Fibroblast of lung (primary cell): ENCODE measurements around the gene CYTL1. TPM values are rescaled to one million over a fixed set of nuclear protein-coding genes. Genes with fewer than 3 reads are reported as not detected.

Experiments
- DNase-seq, 2 donors: peaks; one replicate each; pipeline versions ENCODE4 v3.0.0 to v3.0.0-alpha.2; 2010; ENCODE audit warnings: low read depth in 2 of 2
- H2AFZ ChIP-seq: 2 replicates; pipeline ENCODE4 v1.5.1; 2012; ENCODE audit warnings: low read length, control low read depth, inconsistent platforms
- H3K27ac ChIP-seq: 2 replicates; pipeline ENCODE4 v1.5.1; 2011; ENCODE audit warnings: low read length, control low read depth; ENCODE audit not compliant: insufficient read depth
- H3K27me3 ChIP-seq: 2 replicates; pipeline ENCODE4 v1.5.1; 2011; ENCODE audit warnings: mild to moderate bottlenecking, low read length; ENCODE audit not compliant: control insufficient read depth, insufficient read depth
- H3K36me3 ChIP-seq: 2 replicates; pipeline ENCODE4 v1.5.1; 2011; ENCODE audit warnings: low read length; ENCODE audit not compliant: control insufficient read depth, insufficient read depth
- H3K4me1 ChIP-seq: 2 replicates; pipeline ENCODE4 v1.5.1; 2011; ENCODE audit warnings: low read length; ENCODE audit not compliant: control insufficient read depth, insufficient read depth; ENCODE audit errors: extremely low read depth
- H3K4me2 ChIP-seq: 2 replicates; pipeline ENCODE4 v1.5.1; 2011; ENCODE audit warnings: low read length, control low read depth; ENCODE audit not compliant: insufficient read depth; ENCODE audit errors: extremely low read depth
- H3K4me3 ChIP-seq, 4 experiments: fragments of 200-600 bp in 1 of 4; sonication (generic) in 1 of 4; replicated peaks in 1 of 4; 2 replicates each; pipeline ENCODE4 v1.5.1; 2011 to 2016; ENCODE audit warnings: low read length in 4 of 4, low read depth in 3 of 4, mild to moderate bottlenecking in 3 of 4, control low read depth in 2 of 4, inconsistent platforms in 1 of 4, mixed read lengths in 1 of 4; ENCODE audit not compliant: insufficient read depth in 1 of 4; ENCODE audit errors: control extremely low read depth in 1 of 4
- H3K79me2 ChIP-seq: 2 replicates; pipeline ENCODE4 v1.5.1; 2012; ENCODE audit warnings: mild to moderate bottlenecking, low read length, inconsistent platforms; ENCODE audit not compliant: control insufficient read depth, insufficient read depth
- H3K9ac ChIP-seq: 2 replicates; pipeline ENCODE4 v1.5.1; 2011; ENCODE audit warnings: mild to moderate bottlenecking, low read length, control low read depth; ENCODE audit not compliant: insufficient read depth
- H3K9me3 ChIP-seq: 2 replicates; pipeline ENCODE4 v1.5.1; 2012; ENCODE audit warnings: low read depth, low read length; ENCODE audit not compliant: control insufficient read depth, insufficient read depth
- H4K20me1 ChIP-seq: 2 replicates; pipeline ENCODE4 v1.5.1; 2011; ENCODE audit warnings: low read length; ENCODE audit not compliant: control insufficient read depth, insufficient read depth; ENCODE audit errors: extremely low read depth
- EZH2 ChIP-seq: IDR thresholded peaks from 2 replicates; pipeline ENCODE4 v1.5.1; 2012; ENCODE audit warnings: low read length, control low read depth, mild to moderate bottlenecking; ENCODE audit errors: missing control alignments
- polyA plus RNA-seq, 2 donors: library from polyadenylated mRNA; depleted of rRNA in 1 of 2; stranded (reverse) in 1 of 2; unstranded in 1 of 2; fragments of >200 nt; gene quantifications; 2 replicates each; pipeline ENCODE4 v1.2.1, GENCODE V29; 2011 to 2012; ENCODE audit warnings: missing spikeins in 1 of 2
- total RNA-seq: library from RNA; depleted of rRNA; stranded (reverse); fragments of >200 nt; gene quantifications from 2 replicates; pipeline ENCODE4 v1.2.1, GENCODE V29; 2014
- TF ChIP-seq, protein P1 (sequence below), 2 donors: IDR thresholded peaks in 1 of 2; conservative IDR thresholded peaks in 1 of 2; 1 replicate in 1 of 2; 2 replicates in 1 of 2; pipeline ENCODE4 v1.5.1; 2011 to 2012; ENCODE audit warnings: low read length in 2 of 2, control low read depth in 1 of 2, inconsistent platforms in 1 of 2, low read depth in 1 of 2, mild to moderate bottlenecking in 1 of 2

Gene CYTL1
- total and polyA plus RNA-seq, 2 donors (not counting 1 experiment from before 2014, with no cell fraction given) = 0.17 to 6.9 TPM

- Histone ChIP-seq H3K36me3 (no peaks in the 10 kb centered on the region), H3K9me3 (no peaks in the 10 kb centered on the region), H3K27me3 (peaks cover 5% of the 10 kb centered on the region), H3K4me3 (no peak overlapping the region), H2AFZ (no peak overlapping the region), H4K20me1 (no peaks in the 10 kb centered on the region), H3K27ac (no peak overlapping the region), H3K79me2 (no peaks in the 10 kb centered on the region), H3K4me2 (no peak overlapping the region), H3K9ac (no peak overlapping the region), H3K4me1 (peaks cover 2% of the 10 kb centered on the region)
- TF ChIP-seq, protein P1, sequence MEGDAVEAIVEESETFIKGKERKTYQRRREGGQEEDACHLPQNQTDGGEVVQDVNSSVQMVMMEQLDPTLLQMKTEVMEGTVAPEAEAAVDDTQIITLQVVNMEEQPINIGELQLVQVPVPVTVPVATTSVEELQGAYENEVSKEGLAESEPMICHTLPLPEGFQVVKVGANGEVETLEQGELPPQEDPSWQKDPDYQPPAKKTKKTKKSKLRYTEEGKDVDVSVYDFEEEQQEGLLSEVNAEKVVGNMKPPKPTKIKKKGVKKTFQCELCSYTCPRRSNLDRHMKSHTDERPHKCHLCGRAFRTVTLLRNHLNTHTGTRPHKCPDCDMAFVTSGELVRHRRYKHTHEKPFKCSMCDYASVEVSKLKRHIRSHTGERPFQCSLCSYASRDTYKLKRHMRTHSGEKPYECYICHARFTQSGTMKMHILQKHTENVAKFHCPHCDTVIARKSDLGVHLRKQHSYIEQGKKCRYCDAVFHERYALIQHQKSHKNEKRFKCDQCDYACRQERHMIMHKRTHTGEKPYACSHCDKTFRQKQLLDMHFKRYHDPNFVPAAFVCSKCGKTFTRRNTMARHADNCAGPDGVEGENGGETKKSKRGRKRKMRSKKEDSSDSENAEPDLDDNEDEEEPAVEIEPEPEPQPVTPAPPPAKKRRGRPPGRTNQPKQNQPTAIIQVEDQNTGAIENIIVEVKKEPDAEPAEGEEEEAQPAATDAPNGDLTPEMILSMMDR (conservative IDR thresholded peaks at IDR 0.05 in 1 of 2, IDR thresholded peaks at IDR 0.05 in 1 of 2; ENCODE audit: low read depth in 1 of 2, low read length in 2 of 2) = no peak
- TF ChIP-seq EZH2 = no peak
- no peak for DNase-seq
Observed at GRCh38 chr4:5020341-5020740, 1.1 kb upstream of the CYTL1 start.

DNA sequence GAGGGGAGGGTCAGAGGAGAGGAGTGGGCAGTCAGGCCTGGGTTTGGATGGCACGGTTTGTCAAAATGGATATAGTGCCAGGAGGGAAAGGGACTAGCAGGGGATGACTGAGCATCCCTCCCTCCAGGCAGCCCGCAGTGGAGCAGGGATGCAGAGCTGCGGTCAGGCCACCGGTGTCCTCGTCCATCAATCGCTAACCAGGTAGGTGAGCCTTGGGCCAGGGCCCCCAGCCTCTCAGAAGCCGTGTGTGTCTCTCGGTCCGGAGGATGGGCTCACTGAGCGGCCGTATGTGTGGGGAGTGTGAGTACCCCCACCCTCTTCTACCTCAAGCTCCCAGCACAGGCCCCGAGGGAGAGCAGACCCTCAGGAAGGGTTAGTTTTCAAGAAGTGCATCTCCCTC is 538 bp upstream of the CYTL1 start:
- H3K27ac ChIP-seq = no peak overlapping the region
- H3K27me3 ChIP-seq = peaks cover 5% of the 10 kb centered on the region
- H3K4me1 ChIP-seq = peaks cover 2% of the 10 kb centered on the region
- DNase-seq = no peak
- H2AFZ ChIP-seq = no peak overlapping the region
- no peaks in the 10 kb centered on the region for H3K36me3 ChIP-seq
- H3K79me2 ChIP-seq = no peaks in the 10 kb centered on the region
- H3K9ac ChIP-seq = no peak overlapping the region
- TF ChIP-seq, protein P1 (conservative IDR thresholded peaks at IDR 0.05 in 1 of 2, IDR thresholded peaks at IDR 0.05 in 1 of 2; ENCODE audit: low read depth in 1 of 2, low read length in 2 of 2) = no peak
- TF ChIP-seq EZH2 = no peak
- no peak overlapping the region for H3K4me3 ChIP-seq
- H4K20me1 ChIP-seq = no peaks in the 10 kb centered on the region
- H3K4me2 ChIP-seq = no peak overlapping the region
- no peaks in the 10 kb centered on the region for H3K9me3 ChIP-seq

DNA sequence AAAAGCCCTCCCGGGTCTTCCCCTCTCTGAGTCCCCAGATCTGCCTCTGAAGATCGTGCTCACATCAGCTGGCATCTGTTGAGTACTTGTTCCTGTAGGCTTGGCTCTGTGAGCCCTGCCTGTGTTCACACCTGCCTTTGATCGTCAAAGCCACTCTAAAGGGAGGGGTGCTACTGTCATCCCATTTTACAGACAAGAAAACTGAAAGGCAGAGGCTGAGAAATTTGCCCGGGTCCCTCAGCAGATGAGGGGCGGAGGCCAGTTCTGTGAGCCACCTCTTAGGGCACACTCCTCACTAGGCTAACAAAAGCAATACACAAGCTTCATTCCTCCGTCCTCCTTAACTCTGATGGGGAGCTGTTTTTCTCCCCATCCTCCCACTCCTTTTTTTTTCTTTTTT is 655 bp downstream of the CYTL1 start:
- no peak overlapping the region for H3K4me2 ChIP-seq
- H3K9me3 ChIP-seq = no peaks in the 10 kb centered on the region
- H2AFZ ChIP-seq = no peak overlapping the region
- DNase-seq = no peak
- no peak overlapping the region for H3K9ac ChIP-seq
- no peaks in the 10 kb centered on the region for H3K4me1 ChIP-seq
- no peak overlapping the region for H3K4me3 ChIP-seq
- no peaks in the 10 kb centered on the region for H4K20me1 ChIP-seq
- no peaks in the 10 kb centered on the region for H3K79me2 ChIP-seq
- TF ChIP-seq EZH2 = no peak
- TF ChIP-seq, protein P1 (conservative IDR thresholded peaks at IDR 0.05 in 1 of 2, IDR thresholded peaks at IDR 0.05 in 1 of 2; ENCODE audit: low read depth in 1 of 2, low read length in 2 of 2) = no peak
- no peak overlapping the region for H3K27ac ChIP-seq
- H3K36me3 ChIP-seq = no peaks in the 10 kb centered on the region
- H3K27me3 ChIP-seq = peaks cover 5% of the 10 kb centered on the region
